Trophoblast cell (in vitro differentiated cells and primary cell): Measurements from ENCODE around the gene KDM2B.

Experiments used
- DNase-seq, 2 donors: peaks; one replicate each; pipeline ENCODE4 v3.0.0-alpha.2; 2016
- H2AFZ ChIP-seq: 2 replicates; pipeline ENCODE4 v1.6.1; 2013; ENCODE audit warnings: low read length, moderate library complexity, mild to moderate bottlenecking; ENCODE audit not compliant: insufficient read depth, poor library complexity
- H2AK5ac ChIP-seq: 2 replicates; pipeline ENCODE4 v1.6.1; 2013; ENCODE audit warnings: mild to moderate bottlenecking, low read length
- H2BK120ac ChIP-seq: 2 replicates; pipeline ENCODE4 v1.6.1; 2013; ENCODE audit warnings: low read length, mild to moderate bottlenecking, moderate library complexity; ENCODE audit not compliant: insufficient read depth, poor library complexity
- H2BK12ac ChIP-seq: 2 replicates; pipeline ENCODE4 v1.6.1; 2013; ENCODE audit warnings: mild to moderate bottlenecking, low read length, moderate library complexity
- H2BK5ac ChIP-seq: 2 replicates; pipeline ENCODE4 v1.6.1; 2013; ENCODE audit warnings: low read length, low read depth, moderate library complexity, mild to moderate bottlenecking; ENCODE audit not compliant: poor library complexity
- H3K14ac ChIP-seq: 2 replicates; pipeline ENCODE4 v1.6.1; 2013; ENCODE audit warnings: mild to moderate bottlenecking, low read length
- H3K18ac ChIP-seq: 2 replicates; pipeline ENCODE4 v1.6.1; 2013; ENCODE audit warnings: mild to moderate bottlenecking, low read length
- H3K23ac ChIP-seq: 2 replicates; pipeline ENCODE4 v1.6.1; 2013; ENCODE audit warnings: low read length
- H3K27ac ChIP-seq: 2 replicates; pipeline ENCODE4 v1.5.1; 2013; ENCODE audit warnings: low read depth, mild to moderate bottlenecking, inconsistent platforms, low read length, moderate library complexity
- H3K27me3 ChIP-seq: 2 replicates; pipeline ENCODE4 v1.6.1; 2013; ENCODE audit warnings: inconsistent platforms, mild to moderate bottlenecking, low read length, moderate library complexity; ENCODE audit not compliant: insufficient read depth
- H3K36me3 ChIP-seq, 2 experiments: 1 replicate in 1 of 2; 2 replicates in 1 of 2; pipeline ENCODE4 v1.6.1; 2013; ENCODE audit warnings: low read length in 2 of 2, mild to moderate bottlenecking in 2 of 2, moderate library complexity in 1 of 2; ENCODE audit not compliant: insufficient read depth in 2 of 2, control insufficient read depth in 1 of 2
- H3K4ac ChIP-seq: 2 replicates; pipeline ENCODE4 v1.6.1; 2013; ENCODE audit warnings: low read depth, mild to moderate bottlenecking, low read length, moderate library complexity
- H3K4me1 ChIP-seq, 2 experiments: 1 replicate in 1 of 2; 2 replicates in 1 of 2; pipeline ENCODE4 v1.6.1; 2013; ENCODE audit warnings: low read length in 2 of 2, mild to moderate bottlenecking in 2 of 2, moderate library complexity in 1 of 2; ENCODE audit not compliant: insufficient read depth in 2 of 2, control insufficient read depth in 1 of 2
- H3K4me2 ChIP-seq: 2 replicates; pipeline ENCODE4 v1.6.1; 2013; ENCODE audit warnings: inconsistent platforms, mild to moderate bottlenecking, low read length, moderate library complexity
- H3K4me3 ChIP-seq: 2 replicates; pipeline ENCODE4 v1.5.1; 2013; ENCODE audit warnings: mild to moderate bottlenecking, low read depth, low read length, inconsistent platforms
- H3K79me1 ChIP-seq: one replicate; pipeline ENCODE4 v1.6.1; 2013; ENCODE audit warnings: low read length
- H3K79me2 ChIP-seq: 2 replicates; pipeline ENCODE4 v1.6.1; 2013; ENCODE audit warnings: low read length, mild to moderate bottlenecking; ENCODE audit not compliant: control insufficient read depth, insufficient read depth, poor library complexity
- H3K9ac ChIP-seq: 2 replicates; pipeline ENCODE4 v1.6.1; 2013; ENCODE audit warnings: mild to moderate bottlenecking, low read length
- H3K9me3 ChIP-seq: 2 replicates; pipeline ENCODE4 v1.6.1; 2013; ENCODE audit warnings: low read depth, mild to moderate bottlenecking, control low read depth, inconsistent platforms, low read length; ENCODE audit not compliant: insufficient read depth
- H4K12ac ChIP-seq: 2 replicates; pipeline ENCODE4 v1.6.1; 2013; ENCODE audit warnings: low read depth, mild to moderate bottlenecking, low read length, moderate library complexity
- H4K8ac ChIP-seq: 2 replicates; pipeline ENCODE4 v1.6.1; 2013; ENCODE audit warnings: low read depth, mild to moderate bottlenecking, low read length, moderate library complexity
- H4K91ac ChIP-seq: one replicate; pipeline ENCODE4 v1.6.1; 2013; ENCODE audit warnings: low read depth, mild to moderate bottlenecking, low read length, moderate library complexity
- WGBS: extraction: QIAGEN DNeasy Blood & Tissue Kit; methylation state at CpG from one replicate; pipeline ENCODE4 v1.1.7; 2013; ENCODE audit warnings: missing lambda C conversion rate; ENCODE audit not compliant: insufficient read length, insufficient coverage; ENCODE audit errors: extremely low coverage; 5-methylcytosine and 5-hydroxymethylcytosine counted together

KDM2B gene

DNA sequence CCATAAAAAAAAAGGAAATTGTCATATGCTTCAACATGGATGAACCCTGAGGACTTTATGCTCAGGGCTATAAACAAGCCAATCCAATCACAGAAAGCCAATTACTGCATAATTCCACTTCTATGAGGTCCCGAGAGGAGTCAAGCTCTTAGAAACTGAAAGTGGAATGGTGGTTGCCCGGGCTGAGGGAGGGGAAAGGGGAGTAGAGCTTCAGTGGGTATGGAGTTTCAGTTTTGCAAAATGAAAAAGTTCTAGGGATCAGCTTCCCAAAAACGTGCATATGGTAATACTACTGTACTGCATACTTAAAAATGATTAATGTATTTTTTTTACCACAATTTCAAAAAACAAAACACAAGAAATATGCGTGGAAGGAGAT lies 128.9 kb downstream of the KDM2B start:
- H3K79me1 ChIP-seq: peaks cover 11% of the 10 kb centered on the region
- no peak overlapping the region for H3K23ac ChIP-seq
- H3K4me3 ChIP-seq: no peak overlapping the region
- H3K79me2 ChIP-seq: peaks cover 17% of the 10 kb centered on the region
- no CpG with 5 or more reads among the region's 4 CpGs for WGBS
- no peak for DNase-seq
- no peak overlapping the region for H3K4ac ChIP-seq
- H3K18ac ChIP-seq: no peak overlapping the region
- H3K14ac ChIP-seq: no peak overlapping the region
- no peaks in the 10 kb centered on the region for H3K9me3 ChIP-seq
- H3K27ac ChIP-seq: no peak overlapping the region
- peaks cover 35 to 37% of the 10 kb centered on the region in 2 experiments for H3K4me1 ChIP-seq
- H2BK12ac ChIP-seq: no peak overlapping the region
- no peak overlapping the region for H2BK120ac ChIP-seq
- H3K4me2 ChIP-seq: no peak overlapping the region
- no peak overlapping the region for H2AK5ac ChIP-seq
- H4K91ac ChIP-seq: no peak overlapping the region
- H2BK5ac ChIP-seq: no peak overlapping the region
- no peak overlapping the region for H4K8ac ChIP-seq
- peaks cover 14 to 18% of the 10 kb centered on the region in 2 experiments for H3K36me3 ChIP-seq
- no peak overlapping the region for H4K12ac ChIP-seq
- no peaks in the 10 kb centered on the region for H3K27me3 ChIP-seq
- H2AFZ ChIP-seq: no peak overlapping the region
- no peak overlapping the region for H3K9ac ChIP-seq

- Histone ChIP-seq H3K4me2 (no peak overlapping the region), H3K14ac (no peak overlapping the region), H2BK5ac (no peak overlapping the region), H3K27ac (no peak overlapping the region), H3K4ac (no peak overlapping the region), H2AK5ac (no peak overlapping the region), H3K27me3 (no peaks in the 10 kb centered on the region), H3K23ac (no peak overlapping the region), H3K4me3 (no peak overlapping the region), H3K18ac (no peak overlapping the region), H3K36me3 (peaks cover 24 to 26% of the 10 kb centered on the region in 2 experiments), H4K12ac (no peak overlapping the region), H2BK120ac (no peak overlapping the region), H3K9me3 (no peaks in the 10 kb centered on the region), H3K79me1 (peaks cover 6% of the 10 kb centered on the region), H2BK12ac (no peak overlapping the region), H3K79me2 (peaks cover 8% of the 10 kb centered on the region), H4K91ac (no peak overlapping the region), H2AFZ (no peak overlapping the region), H3K4me1 (peaks cover 19 to 22% of the 10 kb centered on the region in 2 experiments), H4K8ac (no peak overlapping the region), H3K9ac (no peak overlapping the region)
- DNase-seq: no peak
- WGBS: no CpG with 5 or more reads among the region's 16 CpGs
Observed at GRCh38 chr12:121448771-121449315, 132.0 kb downstream of the KDM2B start.

DNA sequence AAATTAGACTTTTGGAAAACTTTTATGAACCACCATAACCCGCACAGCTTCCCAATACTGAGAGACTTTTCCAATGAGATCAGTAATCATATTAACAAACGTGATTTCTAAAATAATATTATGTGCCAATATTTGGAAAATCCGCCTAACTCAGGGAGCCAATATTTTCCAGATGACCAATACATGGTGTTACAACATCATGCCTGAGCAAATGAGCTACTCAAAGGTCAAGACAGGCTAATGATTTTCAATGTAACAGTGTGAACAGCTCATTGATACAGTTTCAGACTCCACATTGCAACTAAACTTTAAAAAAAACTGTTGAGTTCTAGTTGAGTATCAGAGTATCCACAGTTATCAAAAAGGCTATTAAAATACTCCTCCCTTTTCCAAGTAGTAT lies 134.1 kb downstream of the KDM2B start:
- DNase-seq: no peak
- no peak overlapping the region for H2BK5ac ChIP-seq
- H3K27ac ChIP-seq: no peak overlapping the region
- H3K23ac ChIP-seq: no peak overlapping the region
- H4K12ac ChIP-seq: no peak overlapping the region
- H4K8ac ChIP-seq: no peak overlapping the region
- H4K91ac ChIP-seq: no peak overlapping the region
- H2AFZ ChIP-seq: no peak overlapping the region
- H3K27me3 ChIP-seq: no peaks in the 10 kb centered on the region
- H3K4ac ChIP-seq: no peak overlapping the region
- H3K18ac ChIP-seq: no peak overlapping the region
- H3K4me2 ChIP-seq: no peak overlapping the region
- WGBS: no CpG with 5 or more reads among the region's 3 CpGs
- H3K4me3 ChIP-seq: no peak overlapping the region
- no peak overlapping the region for H2BK12ac ChIP-seq
- H3K9me3 ChIP-seq: no peaks in the 10 kb centered on the region
- peaks cover 4 to 5% of the 10 kb centered on the region in 2 experiments for H3K4me1 ChIP-seq
- H2AK5ac ChIP-seq: no peak overlapping the region
- H3K79me1 ChIP-seq: no peaks in the 10 kb centered on the region
- H3K14ac ChIP-seq: no peak overlapping the region
- H3K36me3 ChIP-seq: peaks cover 38 to 39% of the 10 kb centered on the region in 2 experiments
- H3K79me2 ChIP-seq: no peaks in the 10 kb centered on the region
- no peak overlapping the region for H2BK120ac ChIP-seq
- H3K9ac ChIP-seq: no peak overlapping the region

DNA sequence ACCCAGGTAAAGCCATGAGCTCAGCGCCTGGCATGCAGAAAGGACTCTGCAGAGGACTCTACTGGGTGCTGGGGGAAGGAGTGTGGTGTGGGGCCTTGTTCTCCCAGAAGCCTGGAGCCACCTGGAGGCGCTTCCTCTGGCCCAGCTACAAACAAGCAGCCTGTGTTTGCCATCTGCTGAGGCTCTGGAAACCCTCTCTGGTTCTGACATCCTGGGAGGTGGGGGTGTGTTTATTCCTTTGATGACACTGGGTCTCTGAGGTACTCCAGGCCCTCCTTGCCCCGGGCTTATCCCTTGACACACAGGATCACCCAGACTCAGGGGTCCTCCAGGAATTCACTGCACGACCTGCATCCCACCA lies 136.0 kb downstream of the KDM2B start:
- no peak overlapping the region for H3K4ac ChIP-seq
- H3K27me3 ChIP-seq: no peaks in the 10 kb centered on the region
- H4K8ac ChIP-seq: no peak overlapping the region
- H3K79me2 ChIP-seq: no peaks in the 10 kb centered on the region
- no peak overlapping the region for H2AK5ac ChIP-seq
- H4K91ac ChIP-seq: no peak overlapping the region
- H3K18ac ChIP-seq: no peak overlapping the region
- H3K36me3 ChIP-seq: peaks cover 51 to 56% of the 10 kb centered on the region in 2 experiments
- H3K23ac ChIP-seq: no peak overlapping the region
- no peak overlapping the region for H2BK120ac ChIP-seq
- peaks cover 4 to 5% of the 10 kb centered on the region in 2 experiments for H3K4me1 ChIP-seq
- no CpG with 5 or more reads among the region's 4 CpGs for WGBS
- no peaks in the 10 kb centered on the region for H3K79me1 ChIP-seq
- H2BK12ac ChIP-seq: no peak overlapping the region
- H3K4me3 ChIP-seq: no peak overlapping the region
- H3K14ac ChIP-seq: no peak overlapping the region
- no peak overlapping the region for H2BK5ac ChIP-seq
- DNase-seq: no peak
- H4K12ac ChIP-seq: no peak overlapping the region
- H2AFZ ChIP-seq: no peak overlapping the region
- H3K4me2 ChIP-seq: no peak overlapping the region
- H3K9me3 ChIP-seq: no peaks in the 10 kb centered on the region
- H3K27ac ChIP-seq: peak overlapping the region; percentile 4
- H3K9ac ChIP-seq: no peak overlapping the region
